ENCODE measurements around the gene TSHZ2. TPM values are rescaled to one million over a fixed set of nuclear protein-coding genes. Genes with fewer than 3 reads are reported as not detected.

The TSHZ2 gene
- total and polyA plus RNA-seq, 2 of the 4 experiments (the other 2 are of a cell fraction) = under 0.01 to 0.02 TPM

DNA sequence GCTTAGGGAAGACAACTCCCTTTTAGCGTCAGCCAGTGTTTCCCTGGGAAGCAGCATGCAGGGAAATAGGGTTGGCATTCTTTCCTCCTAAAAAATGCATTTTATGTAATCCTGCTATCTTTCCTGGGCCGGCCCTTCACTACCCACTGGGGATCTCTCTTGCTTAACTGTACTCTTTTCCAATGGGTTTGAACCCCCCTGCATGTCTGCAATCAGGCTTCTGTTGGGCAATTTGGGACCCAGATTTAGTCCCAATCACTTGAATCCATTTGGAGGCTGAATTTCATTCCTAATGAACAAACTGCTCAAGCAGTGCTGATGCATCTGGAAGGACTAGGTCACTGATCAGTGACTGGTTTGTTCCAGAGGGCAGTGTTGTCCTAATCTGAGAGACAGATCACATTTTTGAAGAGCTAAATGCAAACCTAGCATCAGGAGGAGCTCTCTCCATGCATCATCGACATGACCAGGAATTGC is 152.0 kb downstream of the TSHZ2 start:
- Histone ChIP-seq H2BK15ac (ENCODE audit: low read depth, low read length) (no peak overlapping the region), H2BK20ac (ENCODE audit: low read depth, low read length) (no peak overlapping the region), H3K27me3 (ENCODE audit: control insufficient read depth, insufficient read depth, low read length) (no peaks in the 10 kb centered on the region), H4K8ac (ENCODE audit: low read depth in 2 of 2, low read length in 2 of 2) (no peak overlapping the region), H3K14ac (replicated peaks; ENCODE audit: low read depth, low read length) (no peak overlapping the region), H2BK5ac (ENCODE audit: low read depth, low read length, poor library complexity, severe bottlenecking) (no peak overlapping the region), H3K9ac (ENCODE audit: low read depth, low read length) (no peak overlapping the region), H2AK9ac (replicated peaks; ENCODE audit: low read depth, low read length, poor library complexity) (no peak overlapping the region), H3K9me3 (ENCODE audit: control insufficient read depth, insufficient read depth, low read length) (no peaks in the 10 kb centered on the region), H3K23ac (ENCODE audit: low read depth, low read length) (no peak overlapping the region), H3K36me3 (ENCODE audit: control insufficient read depth, insufficient read depth, low read length) (no peaks in the 10 kb centered on the region), H3K4me2 (ENCODE audit: low read depth, low read length) (no peak overlapping the region), H4K20me1 (ENCODE audit: insufficient read depth, low read length) (no peaks in the 10 kb centered on the region), H3K27ac (ENCODE audit: insufficient read depth, low read length) (no peak overlapping the region), H4K91ac (ENCODE audit: insufficient read depth, low read depth, low read length) (no peak overlapping the region), H3K4me3 (ENCODE audit: insufficient read depth, low read depth, low read length) (no peak overlapping the region), H3K9me1 (ENCODE audit: insufficient read depth, low read length) (no peaks in the 10 kb centered on the region), H3K18ac (ENCODE audit: low read depth, low read length) (no peak overlapping the region), H2AK5ac (ENCODE audit: low read depth, low read length) (no peak overlapping the region), H4K5ac (ENCODE audit: low read depth, low read length) (no peak overlapping the region), H3K56ac (ENCODE audit: extremely low read depth, insufficient read depth, low read length) (no peak overlapping the region), H3K4ac (ENCODE audit: low read depth, low read length) (no peak overlapping the region), H3K79me1 (ENCODE audit: low read depth in 1 of 2, low read length in 2 of 2) (no peaks in the 10 kb centered on the region), H3K4me1 (ENCODE audit: control insufficient read depth, insufficient read depth, low read length) (no peaks in the 10 kb centered on the region), H2BK120ac (ENCODE audit: low read depth, low read length) (no peak overlapping the region), H2AFZ (replicated peaks; ENCODE audit: low read length, poor library complexity) (no peak overlapping the region)
- ATAC-seq (ENCODE audit: low read depth) (no peak), DNase-seq (no peak)
- POLR2A ChIA-PET (ENCODE audit: unreplicated experiment) = no interaction called here
- TF ChIP-seq FOS (IDR thresholded peaks at IDR 0.05; ENCODE audit: low read depth, low read length) = no peak
- intact Hi-C loops (cut with micrococcal nuclease) = no loop called here
- in situ Hi-C loops (cut with MboI; ENCODE audit: low sequenced_read_pairs) = no loop called here
- CTCF ChIA-PET = no interaction called here
- 50% methylated on average over 1 of the region's 3 CpGs; no CpG with 5 or more reads in 1 of the 2 experiments for WGBS, 2 experiments (ENCODE audit: extremely low coverage in 2 of 2, insufficient read length in 1 of 2)
- no TSS peak for BruUV-seq (replicated peaks)
- dilution Hi-C loops (cut with HindIII; ENCODE audit: low sequenced_read_pairs, unreplicated experiment) = no loop called here

Measured in IMR-90 (cell line).